Spleen (tissue), 7 donors: ENCODE results near the gene STIM1.

Source experiments
- CTCF ChIP-seq, 11 experiments: fragments of 200-600 bp in 7 of 11; fragments of 450-650 bp in 4 of 11; sonication (generic) in 4 of 11; IDR thresholded peaks in 8 of 11; conservative IDR thresholded peaks in 3 of 11; 1 replicate in 7 of 11; 2 replicates in 4 of 11; pipeline versions ENCODE4 v1.4.0 to v1.8.0; 2016 to 2021; ENCODE audit warnings: antibody characterized with exemption in 11 of 11, inconsistent platforms in 4 of 11, mild to moderate bottlenecking in 1 of 11
- POLR2A ChIP-seq, 3 donors: fragments of 450-650 bp; IDR thresholded peaks; one replicate each; pipeline ENCODE4 v1.5.1; 2017; ENCODE audit warnings: antibody characterized with exemption in 3 of 3, mild to moderate bottlenecking in 1 of 3
- donor health status: DM: no; HTN: no; CAD: no; lungs with moderate emphysema.
- donor health status: DM: no; HTN: no; CAD: no.
- donor health status: DM: no; HTN: no; CAD: no.

GRCh38 chr11:4115128-4115527 is 259.7 kb downstream of the STIM1 start:
- TF ChIP-seq CTCF (IDR thresholded peaks at IDR 0.05 in 8 of 11, conservative IDR thresholded peaks at IDR 0.05 in 3 of 11): no peak
- no peak for TF ChIP-seq POLR2A (IDR thresholded peaks at IDR 0.05)
